Small intestine (tissue), 7 donors: Measurements from ENCODE around the gene TIMM23. TPM values are rescaled to one million over a fixed set of nuclear protein-coding genes. Genes with fewer than 3 reads are reported as not detected.

Source experiments
- DNase-seq, 2 donors: peaks; one replicate each; pipeline versions ENCODE4 v3.0.0 to v3.0.0-alpha.2; 2013
- FAIRE-seq: peaks from 2 replicates; lab custom pipeline; 2012; peaks lifted over from hg19 to GRCh38; lab: Jason Lieb, UNC
- H3K27ac ChIP-seq, 3 donors: one replicate each; pipeline ENCODE4 v1.5.1; 2013; ENCODE audit warnings: low read length in 2 of 3, mild to moderate bottlenecking in 2 of 3, control low read depth in 1 of 3, inconsistent platforms in 1 of 3, low read depth in 1 of 3, moderate library complexity in 1 of 3
- H3K27me3 ChIP-seq, 3 donors: one replicate each; pipeline ENCODE4 v1.6.1; 2013; ENCODE audit warnings: low read length in 3 of 3, inconsistent platforms in 1 of 3; ENCODE audit not compliant: control insufficient read depth in 3 of 3, insufficient read depth in 3 of 3
- H3K36me3 ChIP-seq, 3 donors: one replicate each; pipeline ENCODE4 v1.6.1; 2013; ENCODE audit warnings: low read length in 3 of 3, inconsistent platforms in 1 of 3, low read depth in 1 of 3, mild to moderate bottlenecking in 1 of 3, moderate library complexity in 1 of 3; ENCODE audit not compliant: control insufficient read depth in 3 of 3, insufficient read depth in 2 of 3
- H3K4me1 ChIP-seq, 3 donors: one replicate each; pipeline ENCODE4 v1.6.1; 2013; ENCODE audit warnings: low read length in 2 of 3, inconsistent platforms in 1 of 3, low read depth in 1 of 3, mild to moderate bottlenecking in 1 of 3, moderate library complexity in 1 of 3; ENCODE audit not compliant: control insufficient read depth in 3 of 3, insufficient read depth in 2 of 3
- H3K4me3 ChIP-seq, 3 donors: one replicate each; pipeline ENCODE4 v1.5.1; 2013; ENCODE audit warnings: low read length in 3 of 3, control low read depth in 1 of 3, inconsistent platforms in 1 of 3, low read depth in 1 of 3, mild to moderate bottlenecking in 1 of 3, moderate library complexity in 1 of 3
- H3K9me3 ChIP-seq, 2 donors: one replicate each; pipeline ENCODE4 v1.6.1; 2013; ENCODE audit warnings: low read depth in 1 of 2, low read length in 1 of 2; ENCODE audit not compliant: control insufficient read depth in 2 of 2, insufficient read depth in 1 of 2
- WGBS, 3 donors: extraction: QIAGEN DNeasy Blood & Tissue Kit; methylation state at CpG; one replicate each; pipeline ENCODE4 v1.1.7; 2013; 5-methylcytosine and 5-hydroxymethylcytosine counted together
- polyA plus RNA-seq, 4 donors: library from polyadenylated mRNA; stranded (reverse) in 3 of 4; unstranded in 1 of 4; fragments of 200-250 nt in 3 of 4; fragments of 120-200 nt in 1 of 4; gene quantifications; one replicate each; pipeline versions ENCODE4 v1.2.1 to v1.2.3, GENCODE V29; 2013
- donor health status: healthy with polysubstance abuse.
- donor health status: control.
- donor health status: control.
- donor health status: Bipolar disorder and iron deficiency.
- donor health status: healthy.

Gene TIMM23
- polyA plus RNA-seq, 4 donors = 43.1 to 91.0 (median 75.6) TPM

DNA sequence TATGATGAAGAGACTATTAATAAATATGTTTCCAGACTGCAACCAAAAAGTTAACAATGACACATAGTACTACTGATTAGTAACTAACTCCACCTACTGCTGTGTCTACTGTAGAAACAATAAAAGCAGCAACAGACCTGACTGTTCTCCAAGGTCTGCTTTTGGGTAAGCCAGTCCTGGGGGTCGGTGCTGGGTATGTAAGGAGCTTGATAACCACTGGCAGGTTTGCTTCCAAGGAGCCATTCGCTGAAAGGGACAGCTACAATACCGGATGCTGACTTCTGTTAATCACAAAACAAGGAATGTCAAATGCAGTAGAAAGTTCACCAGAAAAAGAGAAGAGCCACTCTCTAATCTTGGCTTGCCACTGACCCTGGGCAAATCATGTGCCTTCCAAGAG, 40.5 kb downstream of the TIMM23 start:
- Histone ChIP-seq H3K36me3 (peaks cover 16 to 40% (median 34%) of the 10 kb centered on the region in 3 donors), H3K9me3 (no peaks in the 10 kb centered on the region), H3K27me3 (no peaks in the 10 kb centered on the region), H3K4me3 (no peak overlapping the region), H3K27ac (no peak overlapping the region), H3K4me1 (peaks cover 2 to 4% (median 2%) of the 10 kb centered on the region in 3 donors)
- DNase-seq (no peak), FAIRE-seq (no peak)
- 89 to 95% (median 93%) methylated on average over 3 of the region's 3 CpGs for WGBS, 3 donors

DNA sequence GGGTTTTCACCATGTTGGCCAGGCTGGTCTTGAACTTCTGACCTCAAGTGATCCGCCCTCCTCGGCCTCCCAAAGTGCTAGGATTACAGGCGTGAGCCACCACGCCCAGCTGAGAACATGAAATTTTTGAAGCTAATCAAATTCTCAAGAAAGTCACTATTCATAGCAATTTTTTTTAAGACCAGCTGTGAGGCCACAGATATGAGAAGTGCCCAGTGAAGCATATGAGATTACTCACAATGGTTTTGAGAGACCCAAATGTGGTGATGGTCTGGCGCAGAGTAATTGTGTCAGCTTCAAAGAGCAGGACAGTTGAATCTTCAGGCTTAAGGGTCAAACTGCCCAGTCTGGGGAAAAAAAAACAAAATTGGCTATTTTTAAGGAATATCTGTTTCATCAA, 41.9 kb downstream of the TIMM23 start:
- Histone ChIP-seq H3K4me3 (no peak overlapping the region), H3K27me3 (no peaks in the 10 kb centered on the region), H3K9me3 (no peaks in the 10 kb centered on the region), H3K4me1 (peaks cover 5 to 10% (median 9%) of the 10 kb centered on the region in 3 donors), H3K27ac (no peak overlapping the region), H3K36me3 (peaks cover 16 to 34% (median 33%) of the 10 kb centered on the region in 3 donors)
- no peak for FAIRE-seq
- no peak for DNase-seq
- 82 to 88% (median 88%) methylated on average over 5 of the region's 5 CpGs for WGBS, 3 donors

DNA sequence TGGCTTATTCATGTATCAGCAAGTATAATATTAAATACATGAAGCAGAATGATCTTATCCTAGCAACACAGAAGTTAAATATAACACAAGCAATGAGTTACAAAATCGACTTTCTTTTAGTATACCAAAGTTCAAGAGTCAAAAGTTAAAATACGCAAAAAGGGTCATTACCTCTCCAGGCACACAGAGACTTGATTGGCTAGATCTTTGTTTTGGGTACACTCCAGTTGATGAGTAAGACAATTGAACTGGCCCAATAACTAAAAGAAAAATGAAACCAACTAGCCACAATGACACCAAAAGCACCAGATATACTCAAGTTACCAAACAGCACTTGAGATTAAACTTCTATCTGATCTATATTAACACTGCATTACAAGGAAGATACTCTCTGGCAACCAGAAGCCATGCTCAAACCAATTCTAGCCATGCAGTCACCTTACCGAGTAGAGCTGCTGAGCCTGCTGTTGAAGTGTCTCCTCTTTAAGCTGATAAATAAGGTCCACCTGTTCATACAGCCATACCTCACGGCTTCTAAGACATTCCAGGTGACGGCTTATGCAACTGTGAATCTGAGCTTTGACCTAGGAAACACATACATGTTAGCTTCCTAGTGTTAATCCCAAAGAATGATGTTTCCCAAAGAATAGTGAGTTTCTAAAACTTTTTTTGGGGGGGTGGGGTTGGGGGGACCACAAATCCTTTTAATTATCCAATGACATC, 42.6 kb downstream of the TIMM23 start:
- DNase-seq (peak; percentile 38 to 47), FAIRE-seq (no peak)
- WGBS, 3 donors = 30 to 69% (median 55%) methylated on average over 5 of the region's 5 CpGs
- Histone ChIP-seq H3K9me3 (no peaks in the 10 kb centered on the region), H3K36me3 (peaks cover 15 to 31% (median 30%) of the 10 kb centered on the region in 3 donors), H3K4me1 (peaks cover 5 to 14% (median 9%) of the 10 kb centered on the region in 3 donors), H3K27me3 (no peaks in the 10 kb centered on the region), H3K4me3 (no peak overlapping the region), H3K27ac (peak overlapping the region in 1 of 3 donors; percentile 55)

DNA sequence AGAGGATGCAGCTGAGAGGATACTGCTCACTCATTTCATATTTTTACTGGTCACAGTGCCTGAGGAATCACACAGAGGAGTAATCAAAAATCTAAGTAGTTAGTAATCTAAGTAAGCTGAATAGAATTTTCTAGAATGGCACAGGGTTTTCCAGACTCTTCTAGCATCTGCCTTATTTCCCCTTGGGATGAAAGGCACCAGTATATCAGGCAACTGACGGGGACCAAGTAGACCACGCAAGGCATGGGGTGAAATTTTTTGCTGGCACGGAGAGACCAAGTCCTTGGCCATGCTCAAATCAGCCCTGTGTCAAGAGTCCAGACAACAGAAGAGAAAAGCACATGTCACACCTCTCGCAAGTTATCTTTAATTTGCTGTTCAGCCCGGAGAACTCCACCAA, 43.9 kb downstream of the TIMM23 start:
- Histone ChIP-seq H3K36me3 (peaks cover 13 to 22% (median 20%) of the 10 kb centered on the region in 3 donors), H3K27ac (no peak overlapping the region), H3K4me1 (peaks cover 5 to 22% (median 11%) of the 10 kb centered on the region in 3 donors), H3K27me3 (no peaks in the 10 kb centered on the region), H3K4me3 (no peak overlapping the region), H3K9me3 (no peaks in the 10 kb centered on the region)
- DNase-seq (no peak), FAIRE-seq (no peak)
- WGBS, 3 donors = 94 to 96% (median 94%) methylated on average over 5 of the region's 5 CpGs

DNA sequence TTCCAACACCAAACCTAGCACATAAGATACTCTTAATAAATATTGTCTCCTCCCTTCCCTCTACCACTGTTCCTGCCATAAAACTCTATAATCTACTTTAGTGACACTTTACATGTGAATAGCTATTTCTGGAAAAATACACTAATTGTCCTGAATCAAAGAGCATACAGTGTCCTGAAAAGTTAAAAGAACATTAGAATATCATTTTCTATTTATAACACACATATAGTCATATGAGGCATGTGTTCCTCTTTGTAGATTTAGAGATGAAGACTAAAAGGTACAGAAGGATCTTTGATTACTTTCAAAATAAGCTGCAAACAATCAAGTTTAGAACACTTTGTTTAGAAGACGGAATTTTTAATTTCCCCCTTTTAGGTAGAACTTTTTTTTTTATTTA, 44.5 kb downstream of the TIMM23 start:
- H3K4me3 ChIP-seq = no peak overlapping the region
- peaks cover 13 to 17% (median 16%) of the 10 kb centered on the region in 3 donors for H3K36me3 ChIP-seq
- no peaks in the 10 kb centered on the region for H3K9me3 ChIP-seq
- DNase-seq (no peak), FAIRE-seq (no peak)
- peaks cover 5 to 24% (median 11%) of the 10 kb centered on the region in 3 donors for H3K4me1 ChIP-seq
- 87 to 100% (median 88%) methylated on average over 1 of the region's 1 CpG for WGBS, 3 donors
- H3K27ac ChIP-seq = no peak overlapping the region
- no peaks in the 10 kb centered on the region for H3K27me3 ChIP-seq

DNA sequence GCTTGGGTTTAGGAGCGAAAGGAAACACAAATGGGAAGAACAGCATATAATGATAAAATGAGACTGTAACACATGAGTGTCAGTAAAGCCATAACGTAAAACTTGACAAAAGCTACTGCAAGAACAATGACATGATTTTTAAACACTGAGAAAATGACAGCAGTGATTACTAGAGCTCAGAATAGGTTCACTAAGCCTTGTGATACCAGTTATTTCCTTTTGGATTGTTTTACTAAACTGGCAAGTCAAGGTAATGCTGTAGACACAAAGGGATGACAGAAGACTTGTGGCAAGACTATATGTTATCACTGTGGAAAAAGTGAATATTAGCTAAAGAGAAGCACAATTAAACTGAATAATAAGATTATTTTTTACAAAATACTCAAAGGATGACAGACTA, 45.4 kb downstream of the TIMM23 start:
- Histone ChIP-seq H3K27me3 (no peaks in the 10 kb centered on the region), H3K9me3 (no peaks in the 10 kb centered on the region), H3K36me3 (peaks cover 13 to 19% (median 14%) of the 10 kb centered on the region in 3 donors), H3K27ac (no peak overlapping the region), H3K4me3 (no peak overlapping the region), H3K4me1 (peaks cover 5 to 27% (median 14%) of the 10 kb centered on the region in 3 donors)
- DNase-seq (no peak), FAIRE-seq (no peak)
- 81 to 86% (median 84%) methylated on average over 2 of the region's 2 CpGs for WGBS, 3 donors

DNA sequence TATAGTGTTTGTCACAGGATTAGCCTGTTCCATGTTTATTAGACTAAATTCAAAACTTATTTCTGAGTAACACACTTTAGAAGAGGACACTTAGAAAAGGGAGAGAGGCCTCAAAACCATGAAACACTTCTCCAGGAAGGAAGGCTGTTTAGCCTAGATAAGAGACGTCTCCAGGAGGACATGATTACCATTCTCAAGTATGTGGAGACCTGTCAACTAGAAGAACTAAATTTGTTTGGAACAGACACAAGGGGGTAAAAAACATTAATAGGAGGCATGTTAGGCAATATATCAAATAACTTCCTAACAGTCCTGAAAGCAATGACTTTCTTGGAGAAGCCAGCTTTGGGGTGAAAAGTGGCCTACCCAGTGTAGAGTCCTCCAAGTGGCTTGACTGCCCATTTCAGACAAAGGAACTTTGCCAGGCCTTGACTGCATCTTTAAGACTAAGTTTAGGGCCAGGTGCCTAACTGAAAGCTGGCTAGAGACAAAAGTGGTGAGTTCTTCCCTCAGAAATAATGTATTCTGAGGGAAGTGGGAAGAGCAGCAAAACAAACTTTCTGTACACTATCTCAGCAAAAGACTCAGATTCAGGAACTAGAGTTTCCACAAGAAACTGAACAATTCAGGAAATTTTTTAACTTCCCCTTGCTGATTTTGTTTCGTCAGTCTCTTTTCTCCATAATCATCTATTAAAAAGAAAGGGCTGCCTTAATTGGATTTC, 46.3 kb downstream of the TIMM23 start:
- H3K36me3 ChIP-seq = peaks cover 10 to 17% (median 12%) of the 10 kb centered on the region in 3 donors
- peak overlapping the region in 1 of 3 donors; percentile 22 for H3K4me3 ChIP-seq
- H3K9me3 ChIP-seq = no peaks in the 10 kb centered on the region
- FAIRE-seq (no peak), DNase-seq (no peak)
- H3K27me3 ChIP-seq = no peaks in the 10 kb centered on the region
- H3K4me1 ChIP-seq = peaks cover 5 to 28% (median 14%) of the 10 kb centered on the region in 3 donors
- 47 to 56% (median 49%) methylated on average over 2 of the region's 2 CpGs for WGBS, 3 donors
- peak overlapping the region in 1 of 3 donors; percentile 18 for H3K27ac ChIP-seq

DNA sequence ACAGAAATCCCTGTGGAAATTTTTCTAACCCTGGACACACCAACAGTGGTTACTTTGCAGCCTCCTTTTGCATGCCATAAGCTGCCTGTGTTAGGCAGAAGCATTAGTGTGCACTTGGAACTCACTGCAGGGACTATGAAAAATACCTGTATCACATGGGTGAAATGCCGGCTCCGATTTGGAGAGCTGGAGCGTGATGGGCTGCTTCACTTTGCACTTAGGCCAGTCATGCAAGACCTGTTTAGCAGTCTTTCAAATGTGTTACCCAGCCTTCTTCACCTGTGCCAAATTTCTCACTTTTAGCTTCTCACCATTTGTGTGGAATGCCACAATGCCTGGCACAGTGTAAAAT, 46.9 kb downstream of the TIMM23 start:
- H3K27me3 ChIP-seq = no peaks in the 10 kb centered on the region
- H3K9me3 ChIP-seq = no peaks in the 10 kb centered on the region
- 70 to 76% (median 73%) methylated on average over 3 of the region's 3 CpGs for WGBS, 3 donors
- H3K4me3 ChIP-seq = peak overlapping the region in 1 of 3 donors; percentile 22
- FAIRE-seq (no peak), DNase-seq (no peak)
- H3K27ac ChIP-seq = no peak overlapping the region
- H3K4me1 ChIP-seq = peaks cover 5 to 32% (median 14%) of the 10 kb centered on the region in 3 donors
- H3K36me3 ChIP-seq = peaks cover 8 to 13% (median 12%) of the 10 kb centered on the region in 3 donors
